Measurements from ENCODE around the gene DHRS2.

Gene DHRS2

GRCh38 chr14:23613242-23614070, 22.7 kb upstream of the DHRS2 start:
- no peak for DNase-seq

- no peak for DNase-seq
Measured at GRCh38 chr14:23614395-23614828, 21.8 kb upstream of the DHRS2 start.

- DNase-seq = no peak
Measured at GRCh38 chr14:23615856-23616255, 20.3 kb upstream of the DHRS2 start.

GRCh38 chr14:23617539-23617938, 18.6 kb upstream of the DHRS2 start:
- DNase-seq = no peak

GRCh38 chr14:23618415-23618988, 17.7 kb upstream of the DHRS2 start:
- no peak for DNase-seq

- DNase-seq = no peak
Measured at GRCh38 chr14:23620177-23620702, 15.9 kb upstream of the DHRS2 start.

- no peak for DNase-seq
Measured at GRCh38 chr14:23621204-23621931, 14.8 kb upstream of the DHRS2 start.

- no peak for DNase-seq
Measured at GRCh38 chr14:23621932-23622730, 14.0 kb upstream of the DHRS2 start.

- DNase-seq = no peak
Measured at GRCh38 chr14:23622990-23623389, 13.2 kb upstream of the DHRS2 start.

GRCh38 chr14:23623962-23624361, 12.2 kb upstream of the DHRS2 start:
- DNase-seq = no peak

GRCh38 chr14:23624830-23625404, 11.2 kb upstream of the DHRS2 start:
- no peak for DNase-seq

- no peak for DNase-seq
Measured at GRCh38 chr14:23626946-23627345, 9.2 kb upstream of the DHRS2 start.

- DNase-seq = no peak
Measured at GRCh38 chr14:23627961-23628360, 8.2 kb upstream of the DHRS2 start.

GRCh38 chr14:23629204-23629603, 7.0 kb upstream of the DHRS2 start:
- DNase-seq = no peak

- no peak for DNase-seq
Measured at GRCh38 chr14:23629832-23630396, 6.2 kb upstream of the DHRS2 start.

- DNase-seq = no peak
Measured at GRCh38 chr14:23630687-23631086, 5.5 kb upstream of the DHRS2 start.

- no peak for DNase-seq
Measured at GRCh38 chr14:23631234-23631633, 4.9 kb upstream of the DHRS2 start.

GRCh38 chr14:23631702-23632460, 4.3 kb upstream of the DHRS2 start:
- no peak for DNase-seq

GRCh38 chr14:23632461-23633159, 3.6 kb upstream of the DHRS2 start:
- DNase-seq = no peak

- DNase-seq = no peak
Measured at GRCh38 chr14:23633160-23633701, 2.9 kb upstream of the DHRS2 start.

Data from GF-D8 (cell line).